ENCODE results near the gene REC114. TPM values are rescaled to one million over a fixed set of nuclear protein-coding genes. Genes with fewer than 3 reads are reported as not detected.

The REC114 gene
- total and polyA plus RNA-seq, 2 donors (not counting 1 experiment from before 2014, with no cell fraction given): not detected

GRCh38 chr15:73495181-73495580 is 52.2 kb downstream of the REC114 start:
- H3K9ac ChIP-seq (ENCODE audit: low read length): no peak overlapping the region
- H3K4me3 ChIP-seq (ENCODE audit: control extremely low read depth in 1 of 5, extremely low read depth in 1 of 5, insufficient read depth in 1 of 5, low read depth in 2 of 5, low read length in 4 of 5): no peak overlapping the region
- Mint-ChIP-seq H3K27ac (no peak overlapping the region), H3K9me3 (ENCODE audit: insufficient read depth) (no peaks in the 10 kb centered on the region), H3K27me3 (peaks cover 20% of the 10 kb centered on the region), H3K4me3 (no peak overlapping the region), H3K4me1 (no peaks in the 10 kb centered on the region)
- peaks cover 0 to 5% (median 0%) of the 10 kb centered on the region in 4 experiments for H3K27me3 ChIP-seq (replicated peaks in 1 of 4; ENCODE audit: control extremely low read depth in 1 of 4, control insufficient read depth in 3 of 4, insufficient read depth in 4 of 4, low read length in 3 of 4)
- ChIA-PET POLR2A (no interaction called here), CTCF (no interaction called here)
- no peaks in the 10 kb centered on the region for H4K20me1 ChIP-seq (ENCODE audit: control insufficient read depth, insufficient read depth, low read length, poor library complexity, severe bottlenecking)
- no CpG with 5 or more reads among the region's 3 CpGs for WGBS (ENCODE audit: insufficient coverage)
- no peak for DNase-seq
- ATAC-seq (ENCODE audit: low read depth): no peak
- no peaks in the 10 kb centered on the region for H3K4me1 ChIP-seq (ENCODE audit: control insufficient read depth in 2 of 2, insufficient read depth in 2 of 2, low read length in 2 of 2)
- no peak overlapping the region for H3K27ac ChIP-seq (ENCODE audit: low read length in 2 of 2)
- no peaks in the 10 kb centered on the region for H3K79me2 ChIP-seq (ENCODE audit: control insufficient read depth, insufficient read depth, low read length)
- no peaks in the 10 kb centered on the region for H3K36me3 ChIP-seq (replicated peaks in 1 of 2; ENCODE audit: control extremely low read depth in 1 of 2, control insufficient read depth in 1 of 2, extremely low read depth in 1 of 2, insufficient read depth in 2 of 2, low read length in 1 of 2)
- TF ChIP-seq CTCF (IDR thresholded peaks at IDR 0.05) (no peak), EZH2 (IDR thresholded peaks at IDR 0.05; ENCODE audit: borderline replicate concordance, insufficient read depth, low read depth, low read length, poor library complexity, severe bottlenecking) (no peak)
- H3K9me3 ChIP-seq (ENCODE audit: control extremely low read depth in 1 of 3, control insufficient read depth in 2 of 3, insufficient read depth in 1 of 3, low read length in 2 of 3): no peaks in the 10 kb centered on the region
- no peak overlapping the region for H2AFZ ChIP-seq (ENCODE audit: insufficient read depth, low read depth, low read length, poor library complexity, severe bottlenecking)
- no peak overlapping the region for H3K4me2 ChIP-seq (replicated peaks; ENCODE audit: low read depth, low read length, poor library complexity, severe bottlenecking)
- intact Hi-C loops (cut with micrococcal nuclease): no loop called here

- peaks cover 18% of the 10 kb centered on the region for H3K27me3 Mint-ChIP-seq
- Histone ChIP-seq H3K36me3 (replicated peaks in 1 of 2; ENCODE audit: control extremely low read depth in 1 of 2, control insufficient read depth in 1 of 2, extremely low read depth in 1 of 2, insufficient read depth in 2 of 2, low read length in 1 of 2) (no peaks in the 10 kb centered on the region), H4K20me1 (ENCODE audit: control insufficient read depth, insufficient read depth, low read length, poor library complexity, severe bottlenecking) (no peaks in the 10 kb centered on the region), H3K9ac (ENCODE audit: low read length) (no peak overlapping the region), H3K4me3 (ENCODE audit: control extremely low read depth in 1 of 5, extremely low read depth in 1 of 5, insufficient read depth in 1 of 5, low read depth in 2 of 5, low read length in 4 of 5) (no peak overlapping the region), H3K79me2 (ENCODE audit: control insufficient read depth, insufficient read depth, low read length) (no peaks in the 10 kb centered on the region), H3K4me1 (ENCODE audit: control insufficient read depth in 2 of 2, insufficient read depth in 2 of 2, low read length in 2 of 2) (no peaks in the 10 kb centered on the region), H3K4me2 (replicated peaks; ENCODE audit: low read depth, low read length, poor library complexity, severe bottlenecking) (no peak overlapping the region), H3K9me3 (ENCODE audit: control extremely low read depth in 1 of 3, control insufficient read depth in 2 of 3, insufficient read depth in 1 of 3, low read length in 2 of 3) (no peaks in the 10 kb centered on the region), H3K27me3 (replicated peaks in 1 of 4; ENCODE audit: control extremely low read depth in 1 of 4, control insufficient read depth in 3 of 4, insufficient read depth in 4 of 4, low read length in 3 of 4) (no peaks in the 10 kb centered on the region), H3K27ac (ENCODE audit: low read length in 2 of 2) (no peak overlapping the region), H2AFZ (ENCODE audit: insufficient read depth, low read depth, low read length, poor library complexity, severe bottlenecking) (no peak overlapping the region)
- H3K4me1 Mint-ChIP-seq: no peaks in the 10 kb centered on the region
- DNase-seq (no peak), ATAC-seq (ENCODE audit: low read depth) (no peak)
- POLR2A ChIA-PET: no interaction called here
- no peaks in the 10 kb centered on the region for H3K9me3 Mint-ChIP-seq (ENCODE audit: insufficient read depth)
- intact Hi-C loops (cut with micrococcal nuclease): no loop called here
- no peak overlapping the region for H3K4me3 Mint-ChIP-seq
- H3K27ac Mint-ChIP-seq: no peak overlapping the region
- TF ChIP-seq CTCF (IDR thresholded peaks at IDR 0.05) (no peak), EZH2 (IDR thresholded peaks at IDR 0.05; ENCODE audit: borderline replicate concordance, insufficient read depth, low read depth, low read length, poor library complexity, severe bottlenecking) (no peak)
- CTCF ChIA-PET: no interaction called here
These were observed 57.7 kb downstream of the REC114 start for GRCh38 chr15:73500696-73501095.
